OCI-LY3 (cell line): Measurements from ENCODE around the gene RASEF.

Source experiments
- CTCF ChIP-seq: fragments of 200-600, 300-600 bp; sonication (generic); IDR thresholded peaks from 2 replicates; pipeline ENCODE4 v1.5.1; 2014; ENCODE audit warnings: antibody characterized with exemption, low read length, low read depth
- EZH2phosphoT487 ChIP-seq: fragments of 200-600 bp; shearing (Covaris generic); IDR thresholded peaks from 2 replicates; pipeline ENCODE4 v1.6.1; 2018; ENCODE audit warnings: antibody characterized with exemption, mixed run types, low read depth

GRCh38 chr9:83071626-83072025 lies 8.7 kb upstream of the RASEF start:
- no peak for TF ChIP-seq CTCF
- no peak for TF ChIP-seq EZH2phosphoT487
